ENCODE results near the gene SPSB2.

DNA sequence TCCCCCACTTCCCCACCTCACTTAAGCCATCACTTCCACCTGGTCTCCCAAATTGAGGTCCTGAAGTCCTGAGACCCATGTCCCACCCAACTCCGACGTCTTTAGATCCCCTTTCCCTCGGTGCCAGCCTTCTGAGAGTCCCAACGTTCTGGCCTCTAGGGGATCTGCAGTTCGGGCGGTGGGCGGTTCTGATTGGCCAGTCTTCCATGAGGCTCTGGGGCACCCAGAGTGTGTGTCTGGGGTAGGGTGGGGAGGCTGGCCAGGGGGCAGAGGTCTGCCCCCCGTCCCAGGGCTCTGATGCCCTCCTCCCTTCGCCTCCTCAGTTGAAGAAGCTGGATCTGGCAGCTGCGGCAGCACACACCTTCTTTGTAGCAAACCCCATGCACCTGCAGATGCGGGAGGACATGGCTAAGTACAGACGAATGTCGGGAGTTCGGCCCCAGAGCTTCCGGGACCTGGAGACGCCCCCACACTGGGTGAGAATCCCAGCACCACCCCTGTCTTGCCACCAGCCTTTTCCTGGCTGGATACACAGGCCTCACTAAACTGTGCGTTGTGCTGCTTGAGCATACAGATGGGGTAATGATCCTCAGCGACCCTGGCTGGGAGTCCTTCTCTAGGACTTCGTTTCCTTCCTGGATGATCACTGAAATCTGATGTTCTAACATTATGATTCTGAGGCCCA is 43.4 kb downstream of the SPSB2 start:
- TF ChIP-seq, protein P1, sequence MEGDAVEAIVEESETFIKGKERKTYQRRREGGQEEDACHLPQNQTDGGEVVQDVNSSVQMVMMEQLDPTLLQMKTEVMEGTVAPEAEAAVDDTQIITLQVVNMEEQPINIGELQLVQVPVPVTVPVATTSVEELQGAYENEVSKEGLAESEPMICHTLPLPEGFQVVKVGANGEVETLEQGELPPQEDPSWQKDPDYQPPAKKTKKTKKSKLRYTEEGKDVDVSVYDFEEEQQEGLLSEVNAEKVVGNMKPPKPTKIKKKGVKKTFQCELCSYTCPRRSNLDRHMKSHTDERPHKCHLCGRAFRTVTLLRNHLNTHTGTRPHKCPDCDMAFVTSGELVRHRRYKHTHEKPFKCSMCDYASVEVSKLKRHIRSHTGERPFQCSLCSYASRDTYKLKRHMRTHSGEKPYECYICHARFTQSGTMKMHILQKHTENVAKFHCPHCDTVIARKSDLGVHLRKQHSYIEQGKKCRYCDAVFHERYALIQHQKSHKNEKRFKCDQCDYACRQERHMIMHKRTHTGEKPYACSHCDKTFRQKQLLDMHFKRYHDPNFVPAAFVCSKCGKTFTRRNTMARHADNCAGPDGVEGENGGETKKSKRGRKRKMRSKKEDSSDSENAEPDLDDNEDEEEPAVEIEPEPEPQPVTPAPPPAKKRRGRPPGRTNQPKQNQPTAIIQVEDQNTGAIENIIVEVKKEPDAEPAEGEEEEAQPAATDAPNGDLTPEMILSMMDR (IDR thresholded peaks at IDR 0.05) = no peak
- no peak for TF ChIP-seq POLR2A (IDR thresholded peaks at IDR 0.05)
